22Rv1 (cell line): ENCODE data around the gene LMAN2L.

Experiments
- H3K27ac ChIP-seq: fragments of 450-650 bp; 2 replicates; pipeline ENCODE4 v1.5.1; 2017
- ZFX ChIP-seq: fragments of 450-650 bp; IDR thresholded peaks from 2 replicates; pipeline ENCODE4 v1.6.1; 2017; ENCODE audit warnings: antibody characterized with exemption, borderline replicate concordance
- TF ChIP-seq, protein P1 (sequence below): fragments of 450-650 bp; IDR thresholded peaks from 2 replicates; pipeline ENCODE4 v1.5.1; 2017; ENCODE audit warnings: mild to moderate bottlenecking

LMAN2L gene

DNA sequence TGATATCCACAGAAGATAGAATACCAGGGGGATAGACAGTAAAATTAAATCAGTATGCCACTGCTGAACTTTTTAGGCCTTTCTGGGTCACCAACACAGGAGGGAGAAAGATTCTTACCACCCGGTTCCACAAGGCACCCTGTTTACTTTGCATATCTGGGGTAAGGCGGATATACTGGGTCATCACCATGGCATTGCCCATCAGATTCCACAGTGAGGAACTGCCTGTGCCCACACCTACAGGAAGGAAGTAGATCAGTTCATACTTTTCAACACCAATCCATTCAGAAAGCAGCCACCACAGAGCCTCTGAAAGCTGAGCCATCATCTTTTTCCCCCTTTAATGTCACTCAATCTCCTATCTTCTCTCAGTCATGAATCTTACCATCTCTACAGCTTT, 2.0 kb downstream of the LMAN2L start:
- no peak overlapping the region for H3K27ac ChIP-seq
- TF ChIP-seq, protein P1, sequence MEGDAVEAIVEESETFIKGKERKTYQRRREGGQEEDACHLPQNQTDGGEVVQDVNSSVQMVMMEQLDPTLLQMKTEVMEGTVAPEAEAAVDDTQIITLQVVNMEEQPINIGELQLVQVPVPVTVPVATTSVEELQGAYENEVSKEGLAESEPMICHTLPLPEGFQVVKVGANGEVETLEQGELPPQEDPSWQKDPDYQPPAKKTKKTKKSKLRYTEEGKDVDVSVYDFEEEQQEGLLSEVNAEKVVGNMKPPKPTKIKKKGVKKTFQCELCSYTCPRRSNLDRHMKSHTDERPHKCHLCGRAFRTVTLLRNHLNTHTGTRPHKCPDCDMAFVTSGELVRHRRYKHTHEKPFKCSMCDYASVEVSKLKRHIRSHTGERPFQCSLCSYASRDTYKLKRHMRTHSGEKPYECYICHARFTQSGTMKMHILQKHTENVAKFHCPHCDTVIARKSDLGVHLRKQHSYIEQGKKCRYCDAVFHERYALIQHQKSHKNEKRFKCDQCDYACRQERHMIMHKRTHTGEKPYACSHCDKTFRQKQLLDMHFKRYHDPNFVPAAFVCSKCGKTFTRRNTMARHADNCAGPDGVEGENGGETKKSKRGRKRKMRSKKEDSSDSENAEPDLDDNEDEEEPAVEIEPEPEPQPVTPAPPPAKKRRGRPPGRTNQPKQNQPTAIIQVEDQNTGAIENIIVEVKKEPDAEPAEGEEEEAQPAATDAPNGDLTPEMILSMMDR = no peak
- no peak for TF ChIP-seq ZFX

GRCh38 chr2:96737251-96737650, 2.6 kb downstream of the LMAN2L start:
- H3K27ac ChIP-seq = no peak overlapping the region
- TF ChIP-seq, protein P1 = no peak
- no peak for TF ChIP-seq ZFX

GRCh38 chr2:96734880-96735583, 4.8 kb downstream of the LMAN2L start:
- no peak overlapping the region; the same call in 1 of the 2 replicates for H3K27ac ChIP-seq
- TF ChIP-seq ZFX = no peak

GRCh38 chr2:96733931-96734330, 5.9 kb downstream of the LMAN2L start:
- no peak overlapping the region; the same call in 1 of the 2 replicates for H3K27ac ChIP-seq
- no peak for TF ChIP-seq ZFX
- TF ChIP-seq, protein P1 = no peak

DNA sequence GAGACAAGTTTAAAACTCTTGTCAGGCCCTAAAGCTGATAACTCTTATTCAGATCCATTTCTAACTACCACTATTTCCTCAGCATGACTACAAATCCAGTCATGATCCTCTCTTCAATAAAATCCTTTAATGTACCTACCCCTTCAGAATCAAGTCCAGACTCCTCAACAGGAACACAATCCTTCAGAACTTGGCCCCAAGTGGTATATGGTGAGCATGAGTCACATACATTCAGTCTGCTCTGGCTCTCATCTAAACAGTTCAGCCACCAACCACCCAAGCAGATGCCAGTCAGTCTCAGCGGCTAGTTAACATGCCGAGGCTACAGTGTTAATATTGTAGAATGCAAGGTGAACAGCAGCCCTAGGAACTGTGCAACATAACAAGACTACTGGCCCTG, 9.7 kb downstream of the LMAN2L start:
- TF ChIP-seq, protein P1 = no peak
- TF ChIP-seq ZFX = no peak
- no peak overlapping the region for H3K27ac ChIP-seq

DNA sequence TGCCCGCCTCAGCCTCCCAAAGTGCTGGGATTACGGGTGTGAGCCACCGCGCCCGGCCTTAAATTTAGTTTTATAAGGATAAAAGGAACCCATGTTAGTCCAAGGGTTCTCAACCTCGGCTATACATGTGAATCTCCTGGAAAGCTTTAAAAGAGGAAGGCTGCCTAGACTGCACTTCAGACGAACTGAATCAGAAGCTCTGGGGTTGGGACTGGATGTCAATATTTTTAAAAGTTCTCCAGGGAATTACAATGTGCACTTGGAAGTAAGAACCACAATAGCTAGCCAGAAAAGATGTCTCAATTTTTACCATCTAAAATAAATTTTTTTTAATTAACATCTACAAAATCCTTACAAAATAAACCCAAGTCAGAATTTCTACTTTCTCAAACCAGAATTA, 10.1 kb downstream of the LMAN2L start:
- no peak for TF ChIP-seq ZFX
- TF ChIP-seq, protein P1 = no peak
- no peak overlapping the region for H3K27ac ChIP-seq

GRCh38 chr2:96727431-96727830, 12.4 kb downstream of the LMAN2L start:
- no peak overlapping the region for H3K27ac ChIP-seq
- TF ChIP-seq ZFX = no peak
- TF ChIP-seq, protein P1 = no peak

- TF ChIP-seq ZFX = no peak
- TF ChIP-seq, protein P1 = no peak
Measured at GRCh38 chr2:96726131-96726530, 13.7 kb downstream of the LMAN2L start.

More at GRCh38 chr2:96726131-96726530, 13.7 kb downstream of the LMAN2L start:
- H3K27ac ChIP-seq = no peak overlapping the region
